Measurements from ENCODE around the gene CCDC148. TPM values are rescaled to one million over a fixed set of nuclear protein-coding genes. Genes with fewer than 3 reads are reported as not detected.
A peak's percentile ranks its signal among the peaks of the same experiment; 100 is the strongest.

The CCDC148 gene
- total RNA-seq, 1 experiment from 2014 or later, result not detected

- Histone ChIP-seq H3K36me3 (no peaks in the 10 kb centered on the region), H3K4me3 (no peak overlapping the region), H3K9me3 (no peaks in the 10 kb centered on the region), H3K27me3 (no peaks in the 10 kb centered on the region)
- DNase-seq, result no peak
Measured at GRCh38 chr2:158300394-158300793, 156.2 kb downstream of the CCDC148 start.

GRCh38 chr2:158297606-158298005 lies 158.9 kb downstream of the CCDC148 start:
- DNase-seq, result peak; percentile 23

DNA sequence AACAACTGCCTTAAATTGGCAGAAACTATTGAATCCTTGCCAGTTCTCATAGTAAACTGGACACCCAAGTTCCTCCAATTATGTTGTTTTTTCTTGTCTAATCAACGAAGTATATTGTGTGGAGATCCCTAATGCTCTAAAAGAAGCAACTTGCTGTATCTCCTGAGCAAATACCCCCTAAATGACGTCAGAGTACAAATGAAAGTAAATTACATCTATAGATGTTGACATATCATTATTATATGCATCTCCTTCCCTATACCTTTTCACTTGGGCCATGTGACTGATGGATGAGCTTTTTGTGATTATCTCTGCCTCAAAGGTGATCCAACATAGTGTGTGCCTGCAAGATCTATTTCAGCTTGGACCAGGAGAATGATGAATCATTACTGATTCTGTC lies 159.4 kb downstream of the CCDC148 start:
- H3K27me3 ChIP-seq, result no peaks in the 10 kb centered on the region
- no peak overlapping the region for H3K4me3 ChIP-seq
- no peaks in the 10 kb centered on the region for H3K9me3 ChIP-seq
- H3K36me3 ChIP-seq, result no peaks in the 10 kb centered on the region
- no peak for DNase-seq

More at GRCh38 chr2:158297606-158298005, 158.9 kb downstream of the CCDC148 start:
- Histone ChIP-seq H3K36me3 (no peaks in the 10 kb centered on the region), H3K4me3 (no peak overlapping the region), H3K9me3 (no peaks in the 10 kb centered on the region), H3K27me3 (no peaks in the 10 kb centered on the region)

DNA sequence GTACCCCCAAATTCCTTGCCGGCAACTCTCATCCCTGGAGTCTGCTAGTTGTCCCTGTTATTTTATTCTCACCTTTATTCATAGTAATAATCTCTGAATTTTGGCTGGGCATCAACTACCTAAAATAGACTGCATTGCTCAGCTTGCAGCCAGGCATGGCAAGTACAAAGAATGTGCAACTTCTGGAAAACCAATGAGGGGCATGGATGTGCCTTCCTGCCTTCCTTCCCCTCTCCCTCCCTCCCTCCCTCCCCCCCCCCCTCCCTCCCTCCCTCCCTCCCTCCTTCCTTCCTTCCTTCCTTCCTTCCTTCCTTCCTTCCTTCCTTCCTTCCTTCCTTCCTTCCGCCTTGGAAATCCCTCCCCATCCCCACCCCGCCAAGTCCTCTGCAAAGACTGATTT lies 162.8 kb downstream of the CCDC148 start:
- no peak for DNase-seq
- H3K27me3 ChIP-seq, result no peaks in the 10 kb centered on the region
- no peaks in the 10 kb centered on the region for H3K36me3 ChIP-seq
- no peak overlapping the region for H3K4me3 ChIP-seq
- H3K9me3 ChIP-seq, result no peaks in the 10 kb centered on the region

DNA sequence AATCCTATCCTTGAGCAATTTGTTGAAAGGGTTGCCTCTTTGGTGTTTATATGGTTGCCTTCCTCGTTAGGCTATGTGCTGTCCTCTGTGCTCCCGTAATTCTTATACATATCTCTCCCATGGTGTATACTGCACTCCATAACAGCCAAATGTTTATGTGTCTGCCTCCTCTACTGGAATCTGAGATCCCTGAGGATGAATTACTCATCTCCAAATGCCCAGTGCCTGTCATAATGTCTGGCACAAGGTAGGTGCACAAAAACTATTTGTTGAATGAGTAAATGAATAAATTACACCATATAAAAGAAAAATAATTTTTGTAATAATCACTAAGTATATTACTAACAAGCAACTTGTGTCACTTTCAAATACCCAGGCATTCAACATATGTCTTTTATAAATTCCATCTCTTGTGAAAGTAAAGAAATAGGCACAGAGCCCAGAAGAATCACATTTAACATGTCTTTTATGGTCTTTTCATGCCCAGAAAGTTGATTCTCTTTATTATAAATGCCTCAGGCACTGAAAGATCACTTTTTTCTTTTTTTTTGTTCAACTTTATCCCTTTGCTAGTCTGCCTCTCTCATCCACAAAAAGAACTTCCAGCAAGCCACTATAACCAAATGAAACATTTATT lies 164.9 kb downstream of the CCDC148 start:
- Histone ChIP-seq H3K9me3 (no peaks in the 10 kb centered on the region), H3K36me3 (no peaks in the 10 kb centered on the region), H3K27me3 (no peaks in the 10 kb centered on the region), H3K4me3 (no peak overlapping the region)
- peak; percentile 26 for DNase-seq

GRCh38 chr2:158290225-158290624 lies 166.3 kb downstream of the CCDC148 start:
- Histone ChIP-seq H3K27me3 (no peaks in the 10 kb centered on the region), H3K9me3 (no peaks in the 10 kb centered on the region), H3K4me3 (no peak overlapping the region), H3K36me3 (no peaks in the 10 kb centered on the region)
- no peak for DNase-seq

DNA sequence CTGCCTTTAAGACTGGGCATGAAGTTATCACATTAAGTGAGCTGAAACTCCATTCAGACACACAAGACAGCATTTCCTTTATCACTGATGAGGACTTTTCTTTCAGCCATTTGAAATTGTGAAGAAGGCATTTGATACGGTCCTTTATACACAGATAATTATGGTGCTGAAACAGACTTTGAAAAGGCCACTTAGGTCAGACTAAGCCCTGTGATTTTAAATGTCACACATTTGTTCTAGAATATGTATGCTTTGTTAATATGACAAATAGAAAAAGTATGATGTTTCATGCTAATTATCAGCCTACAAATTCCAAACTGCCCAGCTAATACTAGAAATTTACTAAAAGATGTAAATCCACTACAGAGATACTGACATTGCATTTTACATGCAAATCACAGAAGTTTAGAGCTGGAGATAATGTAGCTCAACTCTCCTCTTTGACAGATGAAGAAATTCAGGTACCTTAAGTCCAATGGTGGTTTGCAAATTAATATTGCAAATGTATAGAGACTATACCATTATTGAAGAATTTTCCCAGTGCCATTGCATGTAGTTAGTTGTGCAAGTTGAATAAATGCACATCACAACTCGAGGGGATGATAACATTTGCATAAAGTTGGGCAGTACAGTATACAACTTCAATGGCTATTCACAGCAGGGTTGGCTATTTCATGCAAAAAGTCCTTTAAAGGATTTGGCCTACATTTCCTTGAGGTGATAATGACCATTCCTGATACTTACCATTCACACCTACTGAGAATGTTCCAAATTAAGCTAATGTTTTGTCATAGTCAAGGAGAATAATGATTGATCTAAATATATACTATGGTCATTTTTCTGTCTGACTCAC lies 179.7 kb downstream of the CCDC148 start:
- H3K4me3 ChIP-seq, result no peak overlapping the region
- H3K9me3 ChIP-seq, result no peaks in the 10 kb centered on the region
- no peaks in the 10 kb centered on the region for H3K27me3 ChIP-seq
- H3K36me3 ChIP-seq, result no peaks in the 10 kb centered on the region
- no peak for DNase-seq

DNA sequence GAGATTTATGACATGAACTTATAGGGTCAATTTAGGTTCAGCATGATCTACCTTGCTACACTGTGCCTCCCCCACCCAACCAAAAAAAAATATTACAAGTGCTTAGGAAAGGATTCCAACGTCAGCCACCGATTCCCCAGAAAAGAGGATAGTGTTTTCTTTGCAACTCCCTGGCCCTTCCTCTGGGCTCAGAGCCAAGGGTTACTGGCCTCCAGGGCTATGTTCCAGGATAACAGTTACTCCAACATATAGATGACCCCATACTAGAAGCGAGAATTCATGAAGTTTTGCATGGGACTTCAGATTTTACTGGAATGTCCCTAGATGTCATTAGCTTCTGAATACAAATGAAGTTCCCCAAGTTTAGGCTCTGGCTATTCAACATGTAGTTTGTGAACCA lies 182.8 kb downstream of the CCDC148 start:
- DNase-seq, result no peak
- no peak overlapping the region for H3K4me3 ChIP-seq
- no peaks in the 10 kb centered on the region for H3K27me3 ChIP-seq
- no peaks in the 10 kb centered on the region for H3K36me3 ChIP-seq
- H3K9me3 ChIP-seq, result no peaks in the 10 kb centered on the region

GRCh38 chr2:158270536-158270935 lies 186.0 kb downstream of the CCDC148 start:
- H3K4me3 ChIP-seq, result no peak overlapping the region

DNA sequence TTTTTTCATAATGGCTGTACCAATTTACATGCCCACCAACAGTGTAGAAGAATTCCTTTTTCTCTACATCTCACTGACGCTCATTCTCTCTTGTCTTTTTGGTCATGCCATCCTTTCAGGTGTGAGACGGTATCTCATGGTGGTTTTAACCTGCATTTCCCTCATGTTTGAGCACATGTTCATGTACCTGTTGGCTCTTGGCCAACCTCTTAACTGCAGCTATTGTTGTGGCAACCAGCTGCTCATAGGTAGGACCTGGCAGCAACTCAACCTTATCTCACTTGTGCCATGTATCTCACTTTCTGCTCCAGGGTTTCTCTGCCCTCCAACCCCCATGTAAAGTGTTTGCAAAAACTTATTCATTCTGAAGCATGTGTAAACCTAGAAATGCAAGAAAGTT lies 187.4 kb downstream of the CCDC148 start:
- H3K4me3 ChIP-seq, result no peak overlapping the region
- DNase-seq, result no peak

More at GRCh38 chr2:158270536-158270935, 186.0 kb downstream of the CCDC148 start:
- DNase-seq, result no peak
- Histone ChIP-seq H3K36me3 (no peaks in the 10 kb centered on the region), H3K9me3 (no peaks in the 10 kb centered on the region), H3K27me3 (no peaks in the 10 kb centered on the region)

DNA sequence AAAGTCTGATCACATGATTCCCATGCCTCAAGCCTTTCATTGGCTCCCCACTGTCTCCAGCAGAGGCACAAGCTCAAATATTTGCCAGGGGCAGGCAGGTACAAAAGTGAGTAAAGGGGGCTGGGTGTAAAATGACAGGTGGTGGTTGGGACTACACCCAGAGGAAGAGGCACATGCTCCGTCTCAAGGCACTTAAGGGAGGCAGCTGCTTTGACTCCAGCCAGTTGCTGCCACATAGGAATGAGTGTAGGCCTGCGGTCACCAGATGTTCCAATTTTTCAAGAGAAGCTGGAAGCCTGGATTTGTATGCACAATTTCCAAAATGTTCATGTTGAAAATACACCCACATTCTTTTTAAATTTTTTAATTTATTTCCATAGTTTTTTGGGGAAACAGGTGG lies 190.4 kb downstream of the CCDC148 start:
- Histone ChIP-seq H3K4me3 (no peak overlapping the region), H3K9me3 (no peaks in the 10 kb centered on the region), H3K36me3 (no peaks in the 10 kb centered on the region), H3K27me3 (no peaks in the 10 kb centered on the region)
- DNase-seq, result no peak

More for the DNA sequence above, 187.4 kb downstream of the CCDC148 start:
- Histone ChIP-seq H3K27me3 (no peaks in the 10 kb centered on the region), H3K9me3 (no peaks in the 10 kb centered on the region), H3K36me3 (no peaks in the 10 kb centered on the region)

GRCh38 chr2:158255257-158255656 lies 201.3 kb downstream of the CCDC148 start:
- no peaks in the 10 kb centered on the region for H3K36me3 ChIP-seq
- DNase-seq, result no peak
- H3K27me3 ChIP-seq, result no peaks in the 10 kb centered on the region
- no peak overlapping the region for H3K4me3 ChIP-seq
- H3K9me3 ChIP-seq, result no peaks in the 10 kb centered on the region

DNA sequence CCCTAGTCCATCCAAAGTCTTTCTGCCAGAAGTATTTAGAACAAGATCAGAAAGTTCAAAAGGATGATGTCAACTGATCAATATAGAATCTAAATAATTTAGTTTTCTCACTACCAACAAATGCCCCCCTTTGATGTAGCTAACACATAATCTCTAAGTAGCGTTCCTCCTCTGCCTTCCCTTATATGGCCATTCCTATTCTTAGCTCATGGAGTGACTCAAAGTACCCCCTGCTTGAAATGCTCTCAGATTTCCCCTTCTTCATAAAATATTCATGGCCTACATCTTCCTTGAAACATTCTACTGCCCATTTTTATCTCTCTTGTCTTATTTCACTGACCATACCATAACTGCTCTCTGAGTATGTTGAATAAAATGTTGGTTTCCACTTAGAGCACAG lies 203.4 kb downstream of the CCDC148 start:
- Histone ChIP-seq H3K4me3 (no peak overlapping the region), H3K36me3 (no peaks in the 10 kb centered on the region), H3K27me3 (no peaks in the 10 kb centered on the region), H3K9me3 (no peaks in the 10 kb centered on the region)
- no peak for DNase-seq

- no peak for DNase-seq
- Histone ChIP-seq H3K4me3 (no peak overlapping the region), H3K27me3 (no peaks in the 10 kb centered on the region)
Measured at GRCh38 chr2:158251356-158251755, 205.2 kb downstream of the CCDC148 start.

DNA sequence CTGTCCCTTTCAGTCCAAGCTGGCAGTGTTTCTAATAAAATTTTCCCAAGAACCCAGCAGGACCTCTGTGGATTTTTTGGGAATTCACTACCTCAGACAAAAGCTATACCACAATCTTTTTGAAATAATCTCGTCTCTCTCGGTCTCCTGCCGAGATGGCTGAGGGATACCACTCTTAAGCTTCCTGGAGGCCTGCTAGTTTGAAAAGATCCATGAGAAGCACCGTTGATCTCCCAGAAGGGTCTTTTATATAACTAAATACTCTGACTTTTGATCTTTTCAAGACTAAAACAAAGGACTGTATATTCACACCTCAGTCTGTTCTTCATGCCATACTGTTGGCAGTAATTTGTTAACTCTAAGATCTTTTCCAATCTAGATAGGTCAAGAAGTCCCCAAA lies 213.2 kb downstream of the CCDC148 start:
- DNase-seq, result no peak
- Histone ChIP-seq H3K9me3 (no peaks in the 10 kb centered on the region), H3K36me3 (no peaks in the 10 kb centered on the region), H3K27me3 (no peaks in the 10 kb centered on the region), H3K4me3 (no peak overlapping the region)

More at GRCh38 chr2:158251356-158251755, 205.2 kb downstream of the CCDC148 start:
- no peaks in the 10 kb centered on the region for H3K9me3 ChIP-seq
- H3K36me3 ChIP-seq, result no peaks in the 10 kb centered on the region

DNA sequence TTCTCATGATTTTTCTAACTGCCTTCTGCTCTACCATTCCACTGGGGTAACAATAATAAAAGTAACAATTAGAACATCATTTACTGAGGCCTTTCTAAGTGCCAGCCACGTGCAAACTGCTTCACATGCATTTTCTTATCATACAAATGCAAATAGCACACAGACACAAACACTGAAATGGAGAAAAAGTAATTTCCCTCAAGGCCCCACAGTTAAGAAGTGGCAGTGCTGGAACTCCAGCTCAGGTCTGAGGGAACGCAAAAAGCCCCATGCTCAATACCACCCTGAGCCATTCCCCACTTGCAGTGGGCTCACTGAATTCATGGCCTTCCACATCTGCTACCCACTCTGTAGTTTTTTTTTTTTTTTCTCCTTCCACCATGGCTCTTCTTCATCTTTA lies 214.3 kb downstream of the CCDC148 start:
- no peaks in the 10 kb centered on the region for H3K27me3 ChIP-seq
- H3K4me3 ChIP-seq, result no peak overlapping the region
- H3K36me3 ChIP-seq, result no peaks in the 10 kb centered on the region
- H3K9me3 ChIP-seq, result no peaks in the 10 kb centered on the region
- DNase-seq, result no peak

DNA sequence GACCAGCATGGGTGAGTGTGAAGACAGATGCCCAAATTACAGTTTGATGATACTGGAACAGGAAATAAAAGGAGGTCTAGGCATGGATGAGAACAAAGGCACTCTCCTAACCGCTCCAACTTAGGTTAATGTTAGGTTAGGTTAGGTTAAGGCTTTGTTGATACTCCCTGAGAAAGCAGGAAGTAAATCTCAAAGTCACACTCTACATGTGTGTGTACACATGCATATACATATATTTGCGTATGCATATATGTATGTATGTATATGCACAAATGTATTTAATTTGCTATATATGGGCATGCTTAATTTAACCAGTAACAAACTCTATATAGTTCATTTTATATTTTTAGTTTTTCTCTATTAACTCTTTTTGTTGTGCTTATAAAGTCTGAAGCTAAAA lies 215.6 kb downstream of the CCDC148 start:
- DNase-seq, result no peak
- Histone ChIP-seq H3K9me3 (no peaks in the 10 kb centered on the region), H3K27me3 (no peaks in the 10 kb centered on the region), H3K4me3 (no peak overlapping the region), H3K36me3 (no peaks in the 10 kb centered on the region)

GRCh38 chr2:158239271-158239670 lies 217.3 kb downstream of the CCDC148 start:
- Histone ChIP-seq H3K27me3 (no peaks in the 10 kb centered on the region), H3K4me3 (no peak overlapping the region), H3K9me3 (no peaks in the 10 kb centered on the region), H3K36me3 (no peaks in the 10 kb centered on the region)
- no peak for DNase-seq

Data from MG63 (cell line).